ENCODE results near the gene CD28.
"Not testable (repeated sequence)": the region's sequence is repeated elsewhere in the genome, so short reads cannot be mapped to it uniquely, and the experiment has no call there.

CD28 gene

DNA sequence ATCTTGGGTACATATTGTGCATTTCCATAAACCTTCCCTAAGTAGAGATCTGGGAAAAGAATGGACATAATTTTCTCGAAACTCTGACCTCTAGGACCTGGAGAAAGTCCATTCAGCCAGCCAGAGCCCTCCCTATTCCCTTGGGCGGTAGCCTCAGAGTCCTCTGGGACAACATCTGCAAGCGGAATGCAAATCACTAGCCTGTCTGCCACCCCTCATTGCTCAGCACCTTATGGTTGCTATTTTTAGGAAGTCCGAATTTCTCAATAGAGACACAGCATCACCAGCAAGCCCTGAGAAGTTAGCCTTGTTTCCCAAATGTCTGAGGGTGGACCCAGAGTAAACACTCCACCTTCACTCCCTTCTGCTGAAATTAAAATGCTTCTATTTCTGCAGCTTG lies 17.6 kb upstream of the CD28 start:
- DNase-seq = peak; percentile 39

DNA sequence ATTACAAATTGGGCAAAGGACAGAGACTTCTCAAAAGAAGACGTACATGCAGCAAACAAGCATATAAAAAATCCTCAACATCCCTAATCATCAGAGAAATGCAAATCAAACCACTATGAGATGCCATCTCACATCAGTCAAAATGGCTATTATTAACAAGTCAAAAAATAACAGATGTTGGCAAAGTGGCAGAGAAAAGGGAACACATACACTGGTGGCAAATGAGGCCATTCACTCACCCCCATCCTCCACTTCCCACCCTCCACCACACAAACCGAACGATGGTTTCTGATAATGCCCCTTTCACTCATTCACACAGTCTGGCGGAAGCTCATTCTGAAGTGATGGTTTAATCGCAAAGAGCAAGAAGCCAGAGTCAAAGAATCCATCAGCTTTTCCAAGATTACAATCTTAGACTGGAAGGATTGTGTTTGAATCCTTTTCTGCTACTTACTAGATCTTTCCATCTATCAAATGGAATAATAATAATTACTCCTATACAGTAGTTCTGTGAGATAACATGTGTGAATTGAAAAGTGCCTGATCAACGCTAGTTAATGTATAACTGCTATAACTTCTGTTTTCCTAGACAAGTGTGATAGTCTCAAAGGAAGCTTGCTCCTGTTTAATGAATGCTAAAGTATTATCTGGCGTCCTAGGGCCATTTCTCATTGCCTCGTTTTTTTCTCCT lies 16.9 kb upstream of the CD28 start:
- peak; percentile 77 for DNase-seq

DNA sequence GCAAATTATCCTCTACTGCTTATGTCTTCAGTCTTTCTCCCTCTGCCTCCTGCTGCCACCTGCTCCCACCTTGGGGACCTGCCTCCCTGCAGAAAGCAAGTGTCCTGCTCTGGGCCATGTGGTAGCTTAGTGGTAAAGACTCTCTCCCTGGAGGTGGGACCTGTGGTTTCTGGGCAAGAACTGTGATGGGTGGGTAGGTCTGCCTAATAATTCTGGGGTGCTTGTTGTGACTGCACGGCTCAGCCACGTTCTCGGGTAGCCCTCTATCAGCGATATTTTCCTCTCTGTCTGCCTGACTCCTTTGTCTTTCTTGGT lies 16.4 kb upstream of the CD28 start:
- DNase-seq = no peak

DNA sequence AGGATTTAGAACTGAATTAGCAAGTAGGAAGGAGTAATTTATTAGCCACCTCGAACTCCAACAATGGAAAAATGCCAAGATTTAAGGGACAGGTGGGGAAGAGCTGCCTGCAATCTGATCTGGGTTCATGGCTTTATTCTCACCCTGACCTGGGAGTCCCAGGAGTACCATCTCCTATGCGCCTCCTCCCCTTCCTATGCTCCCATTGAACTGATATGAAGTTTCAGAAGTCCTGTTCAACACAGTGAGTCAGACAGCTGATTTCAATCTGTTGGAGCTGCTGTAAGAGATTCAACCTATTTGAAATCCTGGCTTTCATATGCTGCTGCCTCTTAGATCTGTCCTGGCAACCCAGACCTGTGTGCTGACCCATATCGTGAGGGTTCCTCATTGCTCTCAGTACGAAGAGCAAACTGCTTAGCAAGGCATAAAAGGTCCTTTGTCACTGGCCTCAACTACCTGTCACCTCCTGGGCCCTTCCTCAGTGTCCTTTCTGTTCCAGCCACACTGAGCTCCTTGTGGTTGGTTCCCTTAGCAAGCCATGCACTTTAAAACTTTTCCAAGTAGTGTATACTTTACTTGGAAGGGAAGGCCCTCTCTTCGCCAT lies 15.9 kb upstream of the CD28 start:
- DNase-seq = no peak

DNA sequence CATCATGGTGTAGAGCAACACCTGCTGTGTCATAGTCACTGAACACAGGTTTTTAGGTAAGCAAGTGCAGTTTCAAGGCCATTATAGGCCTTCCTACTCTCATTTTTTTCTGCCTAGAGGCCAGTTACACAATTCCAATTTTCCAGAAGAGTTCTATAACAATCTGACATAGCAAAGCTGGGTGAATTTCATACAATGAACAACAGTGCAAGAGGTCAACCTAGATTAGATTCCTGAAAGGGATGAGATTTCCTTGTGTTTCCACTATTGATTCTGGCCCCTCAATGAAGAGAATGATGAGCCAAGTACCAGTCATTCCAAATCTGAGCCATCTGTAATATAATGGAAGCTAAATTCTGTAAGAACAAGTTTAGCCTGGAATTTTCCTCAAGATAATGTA lies 15.3 kb upstream of the CD28 start:
- DNase-seq = no peak

DNA sequence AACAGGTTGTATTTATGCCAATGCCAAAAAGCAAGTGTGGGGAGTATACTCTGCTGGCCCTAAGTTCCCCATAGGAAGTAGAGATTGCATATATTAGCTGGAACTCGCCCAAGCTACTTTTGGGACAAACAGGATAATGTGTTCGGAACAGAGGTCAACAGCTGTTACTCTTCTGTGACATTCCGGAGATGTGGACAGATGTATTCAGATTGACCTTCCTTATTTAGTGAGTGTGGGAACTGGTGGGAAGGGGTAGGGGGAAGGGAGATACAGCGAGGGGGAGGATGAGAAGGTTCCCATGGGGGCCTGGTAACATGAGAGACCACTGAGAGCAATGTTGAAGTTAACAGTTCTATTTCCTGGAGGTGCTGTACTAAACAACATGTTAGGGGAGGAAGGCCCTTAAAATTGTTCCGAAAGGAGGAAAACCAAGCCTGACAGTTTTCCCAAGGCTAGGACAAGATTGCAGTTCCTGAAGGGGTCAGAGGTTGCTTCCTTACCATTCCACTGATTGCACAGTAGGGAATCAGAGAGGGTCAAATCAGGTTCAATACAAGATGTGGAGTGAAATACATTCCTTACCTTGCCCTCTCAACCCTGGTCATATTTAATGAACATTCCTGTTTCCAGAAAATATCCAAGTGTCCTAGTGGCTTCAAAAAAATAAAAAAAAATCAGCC lies 14.3 kb upstream of the CD28 start:
- DNase-seq = no peak

DNA sequence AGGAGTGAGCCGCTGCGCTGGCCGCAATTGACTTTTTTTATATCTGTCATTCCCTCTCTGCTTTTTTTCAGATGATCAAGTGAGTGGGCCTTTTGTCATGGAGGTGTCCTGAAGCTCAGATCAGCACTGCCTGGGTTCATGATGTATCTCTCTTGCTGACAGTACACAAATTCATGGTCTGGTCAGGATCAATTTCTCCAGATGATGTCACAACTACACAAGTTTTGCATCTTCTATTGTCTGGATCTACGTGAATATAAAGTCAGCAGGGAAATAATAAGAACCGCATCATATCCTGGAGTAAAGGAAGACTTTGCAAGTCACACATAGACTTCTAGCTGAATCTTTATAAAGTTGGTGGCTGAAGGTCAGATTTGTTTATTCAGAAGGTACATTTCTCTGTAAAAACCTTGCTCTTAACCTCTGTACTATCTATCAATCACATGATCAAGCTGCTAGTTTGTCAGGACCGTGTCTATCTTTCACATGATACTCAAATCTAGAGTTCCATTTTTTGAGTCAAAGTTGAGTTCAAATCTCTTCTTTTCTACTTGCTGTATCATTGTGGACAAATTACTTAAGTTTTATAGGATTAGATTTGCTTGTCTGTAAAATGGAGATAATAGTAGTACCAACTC lies 13.1 kb upstream of the CD28 start:
- no peak for DNase-seq

DNA sequence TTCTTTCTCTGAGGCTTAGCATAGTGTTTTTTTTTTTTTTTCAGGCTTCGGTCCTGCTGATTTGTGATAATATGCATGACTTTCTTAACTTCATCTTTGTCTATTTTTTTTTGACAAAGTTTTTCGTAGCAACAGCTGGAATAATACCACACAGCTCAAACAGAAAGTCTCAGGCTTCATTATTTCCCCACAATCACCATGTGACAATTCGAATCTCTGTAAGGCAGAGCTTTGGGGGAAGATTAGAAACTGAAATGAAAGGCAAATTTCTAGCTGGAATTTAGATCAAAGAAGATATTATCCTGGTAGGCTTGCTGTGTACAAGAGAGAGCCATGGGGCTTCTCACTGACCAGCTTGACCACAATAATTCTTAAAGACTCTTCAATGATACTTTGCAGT lies 12.2 kb upstream of the CD28 start:
- DNase-seq = no peak

DNA sequence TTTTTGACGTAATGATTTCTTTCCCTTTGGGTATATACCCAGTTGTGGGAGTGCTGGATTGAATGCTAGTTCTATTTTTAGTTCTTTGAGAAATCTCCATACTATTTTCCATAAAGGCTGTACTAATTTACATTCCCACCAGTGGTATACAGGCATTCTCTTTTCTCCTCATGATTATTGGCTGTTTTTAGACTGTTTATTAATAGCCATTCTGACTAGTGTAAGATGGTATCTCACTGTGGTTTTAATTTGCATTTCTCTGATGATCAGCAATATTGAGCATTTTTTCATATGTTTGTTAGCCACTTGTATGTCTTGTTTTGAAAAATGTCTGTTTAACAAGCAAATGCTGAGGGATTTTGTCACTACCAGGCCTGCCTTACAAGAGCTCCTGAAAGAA lies 9.2 kb upstream of the CD28 start:
- no peak for DNase-seq

DNA sequence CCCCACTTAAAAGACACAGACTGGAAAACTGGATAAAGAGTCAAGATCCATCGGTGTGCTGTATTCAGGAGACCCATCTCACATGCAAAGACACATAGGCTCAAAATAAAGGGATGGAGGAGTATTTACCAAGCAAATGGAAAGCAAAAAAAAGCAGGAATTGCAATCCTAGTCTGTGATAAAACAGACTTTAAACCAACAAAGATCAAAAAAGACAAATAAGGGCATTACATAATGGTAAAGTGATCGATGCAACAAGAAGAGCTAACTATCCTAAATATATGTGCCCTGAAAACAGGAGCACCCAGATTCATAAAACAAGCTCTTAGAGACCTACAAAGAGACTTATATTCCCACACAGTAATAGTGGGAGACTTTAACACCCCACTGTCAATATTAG lies 8.7 kb upstream of the CD28 start:
- not testable (repeated sequence) for DNase-seq

DNA sequence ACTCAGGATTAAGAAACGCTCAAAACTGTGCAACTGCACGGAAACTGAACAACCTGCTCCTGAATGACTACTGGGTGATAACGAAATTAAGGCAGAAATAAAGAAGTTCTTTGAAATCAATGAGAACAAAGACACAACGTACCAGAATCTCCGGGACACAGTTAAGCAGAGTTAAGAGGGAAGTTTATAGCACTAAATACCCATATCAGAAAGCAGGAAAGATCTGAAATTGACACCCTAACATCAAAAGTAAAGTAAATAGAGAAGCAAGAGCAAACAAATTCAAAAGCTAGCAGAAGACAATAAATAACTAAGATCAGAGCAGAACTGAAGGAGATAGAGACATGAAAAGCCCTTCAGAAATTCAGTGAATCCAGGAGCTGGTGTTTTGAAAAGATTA lies 8.0 kb upstream of the CD28 start:
- not testable (repeated sequence) for DNase-seq

DNA sequence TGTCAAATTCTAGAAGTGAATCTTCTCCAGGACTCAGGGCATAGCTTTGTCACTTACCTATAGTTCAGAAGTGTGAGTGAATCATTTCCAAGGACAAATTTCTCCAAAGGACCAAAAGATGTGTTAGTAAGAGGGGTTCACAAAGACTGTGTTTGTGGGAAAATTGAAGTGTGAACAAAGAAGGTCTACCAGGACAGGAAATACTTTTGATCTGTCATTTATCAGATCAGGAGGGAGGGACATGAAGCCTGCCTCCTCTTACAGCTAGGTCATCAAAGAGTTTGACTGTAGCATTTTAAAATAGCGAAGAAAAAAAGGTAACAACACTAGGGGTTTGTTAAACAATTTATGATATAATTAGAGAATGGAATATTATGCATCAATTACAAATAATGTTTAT lies 2.0 kb upstream of the CD28 start:
- no peak for DNase-seq

DNA sequence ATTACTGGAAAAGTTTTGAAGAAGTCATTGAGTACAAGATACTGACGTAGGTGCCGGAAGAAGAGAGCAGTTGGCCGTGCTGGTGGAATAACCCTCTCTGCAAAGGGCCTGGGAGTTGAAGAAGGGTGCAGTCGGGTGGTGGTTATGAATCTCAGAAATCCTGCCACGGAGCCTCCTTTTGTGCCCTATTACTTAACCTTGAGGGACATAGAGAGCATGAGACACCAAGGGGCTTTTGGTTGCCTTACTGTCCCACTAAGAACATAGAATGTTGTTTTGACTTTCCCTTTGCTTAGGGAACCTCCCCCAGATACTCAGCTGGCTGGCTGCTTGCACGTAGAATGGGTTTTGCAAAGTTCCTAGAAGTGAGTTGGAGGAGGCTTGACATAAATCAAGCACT lies 1.3 kb upstream of the CD28 start:
- DNase-seq = no peak

DNA sequence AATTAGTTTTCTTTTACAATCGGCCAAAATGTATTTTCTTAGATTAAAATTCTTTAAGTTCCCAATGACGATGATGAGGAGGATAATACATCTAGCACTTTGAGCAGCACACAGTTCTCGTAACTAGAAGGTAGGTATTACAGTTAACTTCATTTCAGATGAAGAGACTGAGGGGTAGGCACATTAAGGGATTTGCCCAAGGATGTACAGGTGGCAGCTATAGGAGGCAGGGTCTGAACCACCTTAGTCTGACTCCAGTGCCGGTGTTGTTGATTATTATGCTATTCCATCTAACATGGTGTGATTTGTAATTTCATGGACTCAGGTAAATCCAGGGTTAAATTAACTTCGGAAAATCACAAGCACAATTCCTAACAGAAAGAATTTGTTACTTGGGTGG lies 1.1 kb downstream of the CD28 start:
- no peak for DNase-seq

DNA sequence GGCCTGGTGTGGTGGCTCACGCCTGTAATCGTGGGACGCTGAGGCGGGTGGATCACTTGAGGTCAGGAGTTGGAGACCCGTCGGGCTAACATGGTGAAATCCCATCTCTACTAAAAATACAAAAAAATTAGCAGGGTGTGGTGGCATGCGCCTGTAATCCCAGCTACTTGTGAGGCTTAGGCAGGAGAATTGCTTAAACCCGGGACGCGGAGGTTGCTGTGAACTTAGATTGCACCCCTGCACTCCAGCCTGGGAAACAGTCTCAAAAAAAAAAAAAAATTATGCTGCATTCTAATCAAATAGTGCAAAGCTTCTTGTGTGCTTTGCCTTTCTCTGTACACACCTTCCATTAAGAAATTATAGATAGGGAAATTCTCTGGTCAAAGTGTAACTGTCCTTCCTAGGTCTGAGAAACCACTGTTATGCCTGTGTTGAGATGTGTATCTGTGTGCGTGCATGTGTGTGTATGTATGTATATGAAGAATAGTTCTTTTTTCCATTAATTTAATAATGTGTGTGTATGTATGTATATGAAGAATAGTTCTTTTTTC lies 2.5 kb downstream of the CD28 start:
- DNase-seq = no peak

DNA sequence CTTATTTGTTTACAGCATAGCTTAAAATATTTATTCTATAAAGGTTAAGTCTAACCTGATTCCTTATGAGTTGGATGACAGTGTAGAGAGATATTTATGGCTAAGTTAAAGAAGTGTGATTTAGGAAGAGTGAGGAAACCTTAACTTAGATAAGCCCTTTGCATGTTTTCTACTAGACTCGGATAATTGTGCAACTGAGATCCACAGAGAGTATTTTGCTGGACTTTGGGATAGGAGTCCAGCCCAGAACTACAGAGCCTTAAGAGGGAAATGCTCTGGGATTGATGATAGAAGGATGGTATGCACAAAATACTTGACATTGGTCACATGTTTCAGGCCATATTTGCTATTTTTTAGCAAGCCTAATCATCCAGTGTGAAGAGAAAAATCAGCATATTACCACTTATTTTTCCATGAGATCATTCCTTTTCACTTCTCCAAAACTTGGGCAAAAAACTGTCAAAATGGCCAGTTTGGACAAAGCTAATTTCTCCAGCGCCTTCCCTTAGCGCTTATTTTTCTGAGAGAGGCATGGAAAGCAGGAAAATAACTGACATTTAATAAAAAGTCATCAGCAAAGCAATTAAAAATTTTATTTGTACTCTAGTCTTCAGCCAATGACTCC lies 3.1 kb downstream of the CD28 start:
- DNase-seq = no peak

DNA sequence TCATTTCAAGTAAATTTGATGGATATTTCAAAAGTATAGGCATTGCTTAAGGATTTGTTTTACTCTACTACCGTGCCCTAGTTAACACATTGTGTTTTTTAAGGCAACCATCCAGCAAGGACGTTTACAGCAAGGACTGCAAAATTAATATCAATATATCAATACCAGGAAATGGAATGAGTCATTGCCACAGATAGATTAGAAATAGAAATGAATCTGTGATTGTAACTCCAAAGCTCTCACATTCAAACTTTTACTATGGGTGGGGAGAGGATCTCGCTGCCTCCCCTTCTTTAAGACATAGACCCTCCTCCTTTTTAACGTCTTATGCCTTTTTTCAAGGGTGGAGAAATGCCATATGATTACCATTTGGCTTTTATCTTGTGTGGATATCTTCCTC lies 3.8 kb downstream of the CD28 start:
- no peak for DNase-seq

DNA sequence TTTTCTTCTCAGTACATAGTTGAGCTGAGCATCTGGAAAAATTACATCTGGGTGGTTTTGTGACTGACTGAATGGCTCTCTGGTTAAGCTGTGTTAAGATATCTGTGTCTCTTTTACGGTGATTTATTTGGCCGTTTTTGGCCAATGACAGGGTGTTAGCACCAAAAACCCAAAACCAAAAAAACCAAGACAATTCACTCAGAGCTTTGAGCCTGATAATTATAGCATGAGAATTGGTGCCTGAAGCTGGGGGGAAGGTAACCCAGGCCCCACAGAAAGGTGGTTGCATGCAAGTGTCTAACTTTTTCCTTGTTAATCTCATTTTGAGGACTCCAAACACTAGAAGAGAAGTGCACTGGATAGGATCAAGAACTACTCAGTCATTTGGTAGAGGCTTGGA lies 4.5 kb downstream of the CD28 start:
- DNase-seq = no peak

DNA sequence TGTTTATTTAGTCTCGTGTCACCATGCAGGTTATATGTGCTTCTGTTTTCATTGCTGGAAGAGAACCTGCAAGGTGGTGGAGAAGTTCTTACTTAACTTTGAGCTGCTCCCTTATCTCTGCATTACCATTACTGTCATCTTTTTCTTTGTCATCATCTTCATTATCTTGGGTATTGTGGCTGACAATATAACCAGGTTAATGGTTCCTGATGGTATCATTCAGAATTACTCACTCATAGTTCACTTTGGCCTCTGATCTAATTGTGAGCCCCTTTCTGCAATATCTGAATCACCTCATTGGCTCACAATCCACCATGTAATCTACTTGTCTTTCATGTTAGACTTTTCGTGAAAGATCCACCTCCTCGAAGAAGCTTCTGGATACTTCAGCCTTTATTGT lies 5.0 kb downstream of the CD28 start:
- no peak for DNase-seq

DNA sequence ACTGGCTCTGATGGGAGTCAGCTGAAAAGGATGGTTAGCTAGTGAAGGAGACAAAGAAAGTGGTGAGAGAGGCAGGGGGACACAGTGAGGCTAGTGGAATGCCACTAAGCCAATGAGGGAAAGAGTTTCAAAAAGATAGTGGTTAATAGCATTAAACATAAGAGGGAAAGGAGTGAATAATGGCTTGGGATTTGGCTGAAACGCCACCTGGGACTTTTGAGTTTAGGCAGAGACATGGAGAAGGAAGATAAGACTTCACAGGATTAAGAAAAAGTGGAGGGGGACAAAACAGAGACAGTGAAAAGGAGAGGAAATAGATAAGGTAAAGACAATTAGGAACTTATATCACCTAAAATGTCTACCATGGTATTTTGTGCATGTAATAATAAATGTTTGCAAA lies 6.9 kb downstream of the CD28 start:
- no peak for DNase-seq

DNA sequence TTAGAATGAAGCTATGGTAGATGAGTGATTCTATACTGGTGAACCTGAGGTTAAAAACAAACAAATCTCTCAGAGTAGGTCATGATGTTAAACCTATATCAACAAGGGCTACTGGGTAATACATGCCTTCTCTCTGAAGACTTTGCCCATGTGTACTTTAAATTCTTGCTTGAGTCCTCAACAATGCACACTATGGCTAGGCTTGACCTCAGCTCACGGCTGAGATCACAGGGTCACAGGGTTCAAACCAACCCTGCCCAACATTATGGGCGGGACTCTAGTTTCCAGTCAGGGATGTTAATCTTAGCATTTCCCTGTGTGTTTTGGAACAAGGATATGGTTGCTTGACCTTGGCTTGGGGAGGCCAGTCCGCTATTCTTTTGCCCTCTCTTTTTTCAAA lies 7.7 kb downstream of the CD28 start:
- DNase-seq = no peak

DNA sequence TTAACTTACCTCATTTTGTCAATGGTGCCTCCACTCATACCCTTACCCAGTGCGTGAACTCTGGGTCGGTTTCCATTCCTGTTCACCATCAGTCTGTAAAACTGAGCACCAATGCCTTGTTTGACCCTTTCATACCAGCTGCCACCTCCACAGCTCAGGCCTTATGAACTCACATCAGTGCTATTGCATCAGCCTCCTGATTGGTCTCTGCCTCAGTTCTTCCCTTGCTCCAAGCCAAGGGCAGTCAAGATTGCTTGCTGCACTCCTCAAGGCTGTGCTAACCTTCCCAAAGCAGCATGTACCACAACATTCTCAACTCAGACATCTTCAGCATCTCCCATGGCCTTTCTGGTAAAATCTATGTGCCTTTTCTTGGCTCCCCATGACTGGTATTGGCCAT lies 9.3 kb downstream of the CD28 start:
- DNase-seq = no peak

DNA sequence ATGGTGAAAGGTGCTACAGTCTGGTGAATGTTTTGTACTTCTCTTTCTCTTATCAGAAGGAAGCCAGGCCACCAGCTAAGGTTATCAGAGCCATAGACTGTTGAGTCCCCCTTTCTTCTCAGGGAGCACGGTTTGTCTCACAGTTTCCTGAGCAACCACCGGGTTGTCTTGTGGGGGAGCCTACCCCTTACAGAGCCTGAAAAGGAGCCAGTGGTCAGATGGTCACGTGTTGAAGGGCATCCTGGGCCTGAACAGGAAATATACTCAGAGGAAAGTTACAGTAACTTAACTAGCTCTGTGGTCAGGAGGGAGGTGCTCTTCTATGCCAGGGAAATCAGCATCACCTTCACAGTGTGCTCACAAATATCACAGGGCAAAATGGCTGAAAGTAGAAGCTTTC lies 11.6 kb downstream of the CD28 start:
- DNase-seq = peak; percentile 96

Measured in hematopoietic multipotent progenitor cell treated with erythropoietin and hydrocortisone succinate and interleukin-3 and kit ligand, for 4 days (in vitro differentiated cells).